DND-41 (cell line): ENCODE data around the gene STX2.
A peak's percentile ranks its signal among the peaks of the same experiment; 100 is the strongest.

Experiments used
- EZH2 ChIP-seq: IDR thresholded peaks from 3 replicates; pipeline ENCODE4 v1.6.1; 2012; ENCODE audit warnings: borderline replicate concordance, low read depth, mild to moderate bottlenecking, moderate library complexity, low read length, inconsistent platforms; ENCODE audit not compliant: severe bottlenecking
- TF ChIP-seq, protein P1 (sequence below): IDR thresholded peaks from 2 replicates; pipeline ENCODE4 v1.5.1; 2012; ENCODE audit warnings: borderline replicate concordance, low read length, moderate library complexity, mild to moderate bottlenecking; ENCODE audit not compliant: poor library complexity, severe bottlenecking; ENCODE audit errors: extremely low read depth

DNA sequence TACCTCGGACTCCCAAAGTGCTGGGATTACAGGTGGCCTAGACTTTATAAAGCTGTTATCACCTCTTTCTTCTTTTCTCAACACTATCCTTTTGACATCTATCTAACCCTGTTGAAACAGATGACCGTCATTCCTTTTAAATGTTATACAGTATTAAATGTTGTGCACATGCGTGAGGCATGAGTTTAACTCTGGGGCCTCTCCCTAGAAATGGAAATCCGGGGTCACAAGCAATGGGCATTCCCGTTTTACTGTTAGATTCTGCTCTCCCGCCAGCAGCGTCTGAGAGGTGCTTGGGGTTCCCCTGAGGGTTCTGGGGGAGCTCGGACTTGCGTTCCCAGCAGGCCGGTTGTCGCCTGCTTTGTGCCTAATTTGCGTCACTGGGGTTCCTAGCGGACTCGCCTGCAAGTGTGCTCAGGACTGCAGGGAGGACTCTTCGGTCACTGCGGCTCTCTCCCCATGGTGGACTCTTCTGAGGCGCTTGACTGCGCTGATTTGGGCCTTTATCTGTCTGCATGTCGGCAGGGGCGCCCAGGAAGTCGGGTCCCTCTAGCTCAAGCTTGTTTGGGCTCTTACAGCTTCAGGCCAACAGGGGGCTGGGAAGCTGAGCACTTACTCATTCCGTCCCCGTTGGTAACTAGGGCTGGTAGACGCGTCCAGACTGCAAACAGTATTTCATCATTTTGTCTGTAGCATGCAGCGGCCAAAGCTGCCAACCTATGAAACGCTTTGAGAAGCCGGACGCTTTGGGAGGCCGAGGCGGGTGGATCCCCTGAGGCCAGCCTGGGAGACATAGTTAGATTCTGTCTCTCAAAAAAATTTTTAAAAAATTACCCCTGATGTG is 31.6 kb upstream of the STX2 start:
- TF ChIP-seq, protein P1, sequence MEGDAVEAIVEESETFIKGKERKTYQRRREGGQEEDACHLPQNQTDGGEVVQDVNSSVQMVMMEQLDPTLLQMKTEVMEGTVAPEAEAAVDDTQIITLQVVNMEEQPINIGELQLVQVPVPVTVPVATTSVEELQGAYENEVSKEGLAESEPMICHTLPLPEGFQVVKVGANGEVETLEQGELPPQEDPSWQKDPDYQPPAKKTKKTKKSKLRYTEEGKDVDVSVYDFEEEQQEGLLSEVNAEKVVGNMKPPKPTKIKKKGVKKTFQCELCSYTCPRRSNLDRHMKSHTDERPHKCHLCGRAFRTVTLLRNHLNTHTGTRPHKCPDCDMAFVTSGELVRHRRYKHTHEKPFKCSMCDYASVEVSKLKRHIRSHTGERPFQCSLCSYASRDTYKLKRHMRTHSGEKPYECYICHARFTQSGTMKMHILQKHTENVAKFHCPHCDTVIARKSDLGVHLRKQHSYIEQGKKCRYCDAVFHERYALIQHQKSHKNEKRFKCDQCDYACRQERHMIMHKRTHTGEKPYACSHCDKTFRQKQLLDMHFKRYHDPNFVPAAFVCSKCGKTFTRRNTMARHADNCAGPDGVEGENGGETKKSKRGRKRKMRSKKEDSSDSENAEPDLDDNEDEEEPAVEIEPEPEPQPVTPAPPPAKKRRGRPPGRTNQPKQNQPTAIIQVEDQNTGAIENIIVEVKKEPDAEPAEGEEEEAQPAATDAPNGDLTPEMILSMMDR, result peak; percentile 65
- no peak for TF ChIP-seq EZH2
